ENCODE results near the gene NOD2.

NOD2 gene

DNA sequence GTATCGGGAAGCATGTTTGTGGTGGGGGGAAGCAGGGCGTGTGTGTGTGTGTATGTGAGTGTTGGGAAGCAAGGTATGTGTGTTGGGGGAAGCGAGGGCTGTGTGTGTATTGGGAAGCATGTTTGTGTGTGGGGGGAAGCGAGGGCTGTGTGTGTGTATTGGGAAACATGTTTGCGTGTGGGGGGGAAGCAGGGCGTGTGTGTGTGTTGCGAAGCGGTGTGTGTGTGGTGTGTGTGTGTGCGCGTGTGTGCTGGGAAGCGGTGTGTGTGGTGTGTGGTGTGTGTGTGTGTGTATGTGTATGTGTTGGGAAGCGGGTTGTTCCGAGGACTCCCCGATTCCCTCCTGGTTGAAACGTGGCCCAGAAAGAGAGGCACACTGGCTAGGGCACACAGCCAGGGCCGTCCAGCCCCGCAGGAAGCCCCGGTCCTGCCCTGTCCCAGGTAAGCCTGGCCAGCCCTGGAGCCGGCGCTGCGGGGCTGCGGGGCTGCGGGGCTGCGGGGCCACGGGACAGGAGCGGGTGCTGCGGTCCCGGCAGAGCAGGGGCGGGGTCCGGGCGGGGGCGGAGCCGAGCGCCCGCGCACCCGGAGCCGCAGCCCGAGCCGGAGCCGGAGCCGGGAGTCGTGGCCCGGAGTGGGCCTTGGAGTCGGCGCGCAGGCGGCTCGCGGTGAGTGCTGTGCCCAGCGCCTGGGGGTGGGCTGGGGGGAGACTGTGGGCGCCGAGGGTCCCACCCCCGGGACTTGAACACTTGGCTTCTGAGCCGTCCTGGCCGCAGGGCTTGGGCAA, at the start of gene NOD2:
TSS of gene NOD2 (plus strand) at position 608 of the 783 bp plus-strand sequence. CDS start 5,890 bp downstream, outside the sequence.
- DNase-seq (ENCODE audit: low spot score), result peak; percentile 41

- no peak for DNase-seq (ENCODE audit: low spot score)
Observed at GRCh38 chr16:50644245-50644644, 49.2 kb upstream of the NOD2 start.

DNA sequence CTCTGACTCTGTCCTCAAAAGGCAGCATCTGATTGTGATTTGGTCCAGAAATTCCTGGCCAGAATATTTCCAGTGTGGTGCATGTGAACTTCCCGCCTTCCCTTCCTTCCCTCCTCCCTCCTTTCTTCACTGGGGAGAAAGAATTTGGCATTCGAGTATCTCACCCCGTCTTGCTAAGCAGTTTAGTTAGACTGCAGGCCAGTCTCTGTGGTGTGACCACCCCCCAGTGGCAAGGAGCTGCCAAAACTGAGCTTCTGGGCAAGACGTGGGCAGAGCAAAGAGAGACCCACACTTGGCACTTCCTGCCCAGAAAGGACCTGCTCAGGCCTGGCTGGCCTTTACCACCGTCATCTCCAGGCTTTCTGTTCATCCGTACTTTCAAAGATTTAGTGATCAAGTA, 48.7 kb upstream of the NOD2 start:
- DNase-seq (ENCODE audit: low spot score), result no peak

DNA sequence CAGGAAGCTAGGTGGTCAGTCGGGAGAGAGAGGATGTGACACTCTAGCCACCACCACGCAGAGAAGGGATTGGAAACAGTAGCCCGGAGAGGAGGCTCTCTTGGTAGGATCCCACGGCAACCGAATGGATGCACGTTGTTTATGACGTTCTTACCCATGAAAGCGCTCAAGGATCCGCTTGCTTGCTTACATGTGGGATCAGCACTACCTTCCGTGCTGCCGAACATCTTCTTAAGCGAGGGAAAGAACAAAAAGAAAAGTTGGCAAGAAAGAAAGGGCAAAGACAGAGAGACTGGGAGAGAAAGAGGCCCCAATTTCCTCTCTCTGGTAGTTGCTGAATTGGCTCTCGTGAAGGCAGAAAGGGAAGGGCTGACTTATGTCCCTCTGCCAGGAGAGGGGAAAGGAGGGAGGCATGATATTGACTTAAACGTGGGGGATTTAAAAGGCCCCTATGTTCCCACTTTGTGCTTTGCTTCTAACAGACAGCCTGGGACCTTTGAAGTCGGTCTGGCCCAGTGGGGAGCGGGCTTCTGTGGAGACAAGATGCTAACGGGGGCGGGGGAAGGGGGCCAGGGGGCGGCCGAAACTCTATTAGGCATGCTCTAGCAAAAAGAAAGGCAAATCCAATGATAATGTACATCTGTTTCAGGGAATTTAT, 47.7 kb upstream of the NOD2 start:
- no peak for DNase-seq (ENCODE audit: low spot score)

DNA sequence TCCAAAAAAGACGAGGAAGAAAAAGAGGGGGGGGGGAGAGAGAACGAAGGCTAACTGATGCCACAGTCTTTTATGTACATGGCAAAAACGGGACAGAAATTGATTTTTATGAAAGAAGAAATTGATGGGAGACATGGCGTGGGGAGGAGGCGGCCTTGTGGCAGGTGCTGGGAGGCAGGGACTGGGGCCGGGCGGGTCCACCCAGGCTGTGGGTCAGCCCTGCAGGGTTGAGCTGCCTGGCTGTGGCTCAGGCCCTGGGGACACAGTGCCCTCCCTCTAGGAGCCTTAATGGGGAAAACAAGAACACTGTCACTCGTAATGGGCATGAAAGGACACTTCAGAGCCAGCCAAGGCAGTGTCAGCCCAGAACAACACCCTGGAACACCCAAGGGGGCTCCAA, 47.1 kb upstream of the NOD2 start:
- no peak for DNase-seq (ENCODE audit: low spot score)

- no peak for DNase-seq (ENCODE audit: low spot score)
Observed at GRCh38 chr16:50651835-50652438, 41.5 kb upstream of the NOD2 start.

- no peak for DNase-seq (ENCODE audit: low spot score)
Observed at GRCh38 chr16:50652836-50653425, 40.5 kb upstream of the NOD2 start.

- no peak for DNase-seq (ENCODE audit: low spot score)
Observed at GRCh38 chr16:50653633-50654519, 39.5 kb upstream of the NOD2 start.

- no peak for DNase-seq (ENCODE audit: low spot score)
Observed at GRCh38 chr16:50655558-50656055, 37.8 kb upstream of the NOD2 start.

GRCh38 chr16:50657241-50657640, 36.2 kb upstream of the NOD2 start:
- DNase-seq (ENCODE audit: low spot score), result no peak

DNA sequence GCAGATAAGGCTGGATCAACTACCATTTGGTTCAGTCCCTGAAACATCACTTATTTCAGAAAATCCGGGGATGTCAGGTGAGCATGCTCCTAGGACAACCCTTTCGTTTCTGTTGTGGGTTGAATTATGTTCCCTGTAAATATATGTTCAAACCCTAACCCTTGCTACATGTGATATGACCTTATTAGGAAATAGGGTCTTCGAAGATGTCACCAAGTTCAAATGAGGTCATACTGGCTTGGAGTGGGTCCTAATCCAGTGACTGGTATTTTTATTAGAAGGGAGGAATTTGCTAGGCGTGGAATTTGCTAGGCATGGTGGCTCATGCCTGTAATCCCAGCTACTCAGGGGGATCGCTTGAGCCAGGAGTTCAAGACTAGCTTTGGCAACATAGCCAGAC, 33.6 kb upstream of the NOD2 start:
- DNase-seq (ENCODE audit: low spot score), result no peak

GRCh38 chr16:50662306-50662940, 31.0 kb upstream of the NOD2 start:
- DNase-seq (ENCODE audit: low spot score), result no peak

GRCh38 chr16:50664270-50664669, 29.1 kb upstream of the NOD2 start:
- DNase-seq (ENCODE audit: low spot score), result no peak

GRCh38 chr16:50665128-50665878, 28.1 kb upstream of the NOD2 start:
- DNase-seq (ENCODE audit: low spot score), result peak; percentile 81

DNA sequence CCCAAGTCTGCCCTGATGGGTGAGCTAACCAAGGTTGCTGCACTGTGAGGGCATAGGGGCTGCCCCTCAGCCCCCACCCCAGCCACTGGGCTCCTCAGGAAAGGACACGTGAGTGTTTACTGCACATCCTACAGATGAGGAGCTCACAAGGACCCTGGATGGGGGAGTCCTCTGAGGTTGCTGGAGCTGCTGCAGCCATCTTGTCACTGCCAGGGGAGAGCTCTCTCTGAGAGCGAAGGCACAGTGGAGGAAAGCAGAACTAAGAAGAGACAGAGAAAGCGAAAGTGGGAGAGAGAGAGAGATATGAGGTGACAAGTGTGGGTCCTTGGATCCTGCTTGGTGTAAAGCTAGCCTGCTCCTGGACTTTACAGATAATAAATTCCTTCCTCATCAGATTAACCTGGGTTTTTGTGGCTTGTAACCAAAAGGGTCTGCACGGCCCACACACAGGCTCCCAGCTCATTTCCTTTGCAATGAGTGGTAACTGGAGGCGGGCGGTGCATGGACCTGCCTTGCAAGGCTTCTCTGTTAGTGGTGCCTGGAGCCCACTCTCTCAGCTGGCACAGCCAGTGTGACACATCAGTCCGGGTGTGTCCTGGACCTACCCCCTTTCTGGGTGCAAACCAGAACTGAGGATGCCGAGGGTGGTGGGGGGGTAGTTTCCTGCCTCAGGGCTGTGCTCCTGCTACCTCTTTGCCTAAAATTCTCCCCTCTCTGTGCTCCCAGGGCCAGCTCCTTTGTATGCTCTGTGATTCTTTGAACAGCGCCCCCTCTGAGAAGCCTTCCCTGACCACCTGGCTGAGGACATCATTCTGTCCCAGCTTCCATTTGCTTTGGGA, 26.5 kb upstream of the NOD2 start:
- DNase-seq (ENCODE audit: low spot score), result no peak

- no peak for DNase-seq (ENCODE audit: low spot score)
Observed at GRCh38 chr16:50667497-50668367, 25.7 kb upstream of the NOD2 start.

GRCh38 chr16:50668368-50669008, 24.9 kb upstream of the NOD2 start:
- DNase-seq (ENCODE audit: low spot score), result no peak

GRCh38 chr16:50669741-50670140, 23.7 kb upstream of the NOD2 start:
- DNase-seq (ENCODE audit: low spot score), result no peak
